GM19035 (cell line): Measurements from ENCODE around the gene RYR2.
"Not testable (repeated sequence)": the region's sequence is repeated elsewhere in the genome, so short reads cannot be mapped to it uniquely, and the experiment has no call there.

Source experiments
- ATAC-seq: cut with Tn5 transposase; IDR thresholded peaks from one replicate; pipeline ENCODE4 v1.9.1; 2021; ENCODE audit not compliant: unreplicated experiment

The RYR2 gene

GRCh38 chr1:237140986-237141385, 99.0 kb downstream of the RYR2 start:
- ATAC-seq, result no peak

DNA sequence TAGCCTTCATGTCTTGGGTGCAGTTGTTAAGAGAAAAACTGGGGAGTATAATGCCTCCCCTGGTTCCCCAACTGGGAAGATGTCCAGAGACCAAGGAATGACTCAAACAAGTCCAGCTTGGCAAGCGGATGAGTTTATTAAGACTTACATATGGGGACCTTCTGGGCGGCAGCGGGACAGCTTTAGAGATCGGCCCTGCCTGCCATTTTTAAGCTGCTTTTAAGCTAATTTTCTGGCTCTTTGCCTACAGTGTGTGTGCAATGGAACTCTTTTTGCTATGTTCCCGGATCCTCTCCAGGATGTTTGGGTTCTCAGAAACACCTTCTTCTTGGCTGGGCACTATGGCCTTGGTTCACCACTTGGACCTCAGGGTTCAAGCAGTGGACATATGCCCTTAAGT, 99.5 kb downstream of the RYR2 start:
- no peak for ATAC-seq

DNA sequence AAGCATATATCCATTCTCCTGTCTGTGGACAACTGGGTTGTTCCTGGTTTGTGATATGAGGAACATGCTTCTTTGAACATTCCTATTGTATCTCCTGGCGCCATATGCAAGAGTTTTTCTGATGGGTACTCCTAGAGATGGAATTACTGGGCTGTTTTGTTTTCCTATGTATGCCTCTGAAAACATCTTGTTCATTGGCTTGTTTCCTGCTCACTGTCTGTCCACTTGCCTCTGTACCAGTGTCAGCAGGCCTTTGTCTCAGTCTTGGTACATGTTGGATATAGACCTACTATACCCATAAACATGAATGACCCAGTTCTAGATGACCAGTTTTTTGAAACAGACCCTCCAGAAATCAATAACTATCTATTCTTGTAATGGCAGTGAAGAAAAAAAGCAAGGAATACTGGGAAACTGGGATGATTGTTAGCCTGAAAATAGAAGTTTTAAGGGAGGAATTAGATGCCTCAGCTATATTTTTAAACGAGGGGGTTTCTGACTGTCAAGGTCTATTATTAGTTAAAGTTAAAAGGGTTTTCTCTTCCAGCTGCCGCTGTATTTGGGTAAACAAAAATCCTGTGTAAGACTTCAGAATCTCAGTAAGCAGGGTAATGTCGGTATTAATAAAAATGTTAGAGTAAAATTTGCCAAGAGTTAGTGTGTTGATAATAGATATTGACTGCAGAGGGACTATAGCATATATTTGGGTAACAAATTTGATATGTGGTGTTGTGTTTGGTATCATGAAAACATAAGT, 103.6 kb downstream of the RYR2 start:
- no peak for ATAC-seq

GRCh38 chr1:237146241-237146640, 104.3 kb downstream of the RYR2 start:
- ATAC-seq, result no peak

DNA sequence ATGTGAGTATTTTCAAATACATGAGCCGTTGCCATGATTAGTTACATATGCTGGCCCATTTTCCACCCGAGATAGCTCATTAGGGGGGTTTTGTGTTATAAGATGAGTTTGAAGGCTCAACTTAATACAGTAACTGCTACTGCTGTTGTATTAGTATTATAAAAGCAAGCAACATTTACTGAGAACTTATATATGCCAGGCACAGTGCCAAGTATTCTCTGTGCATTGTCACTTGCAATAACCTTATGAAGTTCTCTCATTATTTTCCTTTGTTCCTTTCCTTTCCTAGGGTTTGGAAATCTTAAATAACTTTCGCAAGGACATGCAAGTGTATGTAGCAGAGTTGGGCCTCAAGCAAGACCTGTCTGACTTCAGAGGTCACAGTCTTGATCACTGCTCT, 107.9 kb downstream of the RYR2 start:
- no peak for ATAC-seq

GRCh38 chr1:237151979-237152378, 110.0 kb downstream of the RYR2 start:
- not testable (repeated sequence) for ATAC-seq

- ATAC-seq, result no peak
These were observed 110.7 kb downstream of the RYR2 start for GRCh38 chr1:237152506-237153335.

DNA sequence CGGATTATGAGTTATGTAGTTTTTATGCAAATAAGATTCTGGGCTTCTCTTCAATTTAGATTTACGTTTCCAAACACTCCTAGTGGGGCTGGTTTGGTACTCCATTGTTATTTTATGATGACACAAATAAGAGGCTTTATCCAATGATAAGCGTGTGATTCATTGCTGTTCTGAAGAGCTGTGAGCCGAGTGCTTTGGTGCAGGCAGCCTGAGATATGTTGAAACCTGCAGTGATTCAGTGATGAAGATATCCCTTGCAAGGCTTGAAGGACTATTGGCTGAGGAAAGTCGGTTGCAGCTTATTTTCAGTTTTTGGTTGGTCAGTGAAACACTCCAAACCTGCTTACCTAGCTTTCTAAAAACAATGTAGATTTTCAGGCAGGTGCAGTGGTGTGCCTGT, 112.2 kb downstream of the RYR2 start:
- no peak for ATAC-seq

- ATAC-seq, result peak; percentile 54
These were observed 122.7 kb downstream of the RYR2 start for GRCh38 chr1:237164406-237165352.

- no peak for ATAC-seq
These were observed 124.1 kb downstream of the RYR2 start for GRCh38 chr1:237166086-237166485.

GRCh38 chr1:237166593-237167101, 124.7 kb downstream of the RYR2 start:
- no peak for ATAC-seq

DNA sequence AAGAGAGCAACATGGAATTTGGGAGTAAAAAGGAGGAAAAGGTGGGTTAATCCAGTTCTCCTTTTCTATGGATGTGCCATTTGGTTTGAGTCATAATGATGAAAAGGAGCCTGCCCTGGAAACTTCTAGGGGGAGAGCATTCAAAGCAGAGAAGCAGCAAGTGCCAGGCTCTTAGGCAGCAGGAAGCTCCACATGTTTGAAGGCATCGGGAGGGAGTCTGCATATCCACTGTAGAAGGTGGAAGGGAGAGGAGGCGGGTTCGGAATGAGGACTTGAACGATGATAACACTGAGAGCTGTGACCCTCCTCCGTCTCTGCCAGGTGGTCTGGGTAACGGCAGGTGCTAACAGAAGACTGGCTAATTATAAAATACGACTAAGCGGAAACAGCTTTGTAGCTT, 128.2 kb downstream of the RYR2 start:
- no peak for ATAC-seq

- no peak for ATAC-seq
These were observed 129.6 kb downstream of the RYR2 start for GRCh38 chr1:237171454-237172117.

DNA sequence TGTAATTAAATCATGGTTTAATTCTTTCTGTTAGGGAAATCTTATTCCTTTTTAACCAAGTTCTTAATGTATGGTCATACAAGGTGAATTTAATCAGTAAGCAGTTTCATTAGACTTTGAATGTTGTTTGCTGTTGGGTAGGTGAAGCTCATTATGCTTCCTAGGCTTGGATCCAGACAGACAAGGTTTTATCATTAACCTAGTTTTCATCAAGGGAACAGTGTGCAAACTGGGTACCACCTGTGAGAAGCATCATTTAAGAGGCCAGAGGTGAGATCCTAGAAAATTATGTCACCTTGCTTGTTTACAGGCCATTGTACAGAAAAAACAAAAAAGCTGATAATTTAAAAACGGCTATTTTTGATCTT, 130.1 kb downstream of the RYR2 start:
- no peak for ATAC-seq

DNA sequence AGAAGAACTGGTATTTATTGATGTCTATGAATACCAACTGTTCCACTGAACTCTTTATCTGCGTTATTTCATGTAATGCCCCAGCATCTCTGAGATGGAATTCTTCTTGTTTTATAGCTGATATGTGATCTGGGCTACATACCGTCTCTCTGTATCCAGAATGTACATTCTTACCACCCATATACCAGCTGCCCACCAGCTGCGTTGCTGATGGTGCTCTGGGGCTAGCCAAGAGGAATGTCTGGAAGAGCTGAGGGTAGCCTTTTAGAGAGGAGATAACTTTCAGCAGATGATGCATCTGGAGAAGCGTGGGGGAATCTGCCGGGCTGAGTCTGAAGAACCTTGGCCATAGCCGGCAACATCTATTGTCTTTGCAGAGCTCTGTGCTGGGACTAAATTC, 137.5 kb downstream of the RYR2 start:
- no peak for ATAC-seq

DNA sequence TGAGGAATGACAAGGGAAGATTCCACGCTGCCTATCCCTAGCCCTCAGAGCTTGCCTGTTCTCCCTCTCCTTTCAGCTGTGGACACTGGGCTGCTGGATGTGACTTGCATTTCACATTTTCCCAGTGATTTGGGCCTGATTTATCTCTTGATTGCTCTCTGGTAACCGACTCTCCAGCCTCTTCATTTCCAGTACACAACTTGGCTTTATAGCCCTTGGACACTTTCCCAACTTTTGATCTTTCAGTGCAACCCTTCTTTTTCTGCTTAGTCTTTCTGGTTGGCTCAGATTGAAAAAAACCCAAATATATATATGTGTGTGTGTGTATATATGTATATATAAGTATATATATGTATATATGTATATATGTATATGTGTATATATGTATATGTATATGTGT, 138.3 kb downstream of the RYR2 start:
- ATAC-seq, result no peak

DNA sequence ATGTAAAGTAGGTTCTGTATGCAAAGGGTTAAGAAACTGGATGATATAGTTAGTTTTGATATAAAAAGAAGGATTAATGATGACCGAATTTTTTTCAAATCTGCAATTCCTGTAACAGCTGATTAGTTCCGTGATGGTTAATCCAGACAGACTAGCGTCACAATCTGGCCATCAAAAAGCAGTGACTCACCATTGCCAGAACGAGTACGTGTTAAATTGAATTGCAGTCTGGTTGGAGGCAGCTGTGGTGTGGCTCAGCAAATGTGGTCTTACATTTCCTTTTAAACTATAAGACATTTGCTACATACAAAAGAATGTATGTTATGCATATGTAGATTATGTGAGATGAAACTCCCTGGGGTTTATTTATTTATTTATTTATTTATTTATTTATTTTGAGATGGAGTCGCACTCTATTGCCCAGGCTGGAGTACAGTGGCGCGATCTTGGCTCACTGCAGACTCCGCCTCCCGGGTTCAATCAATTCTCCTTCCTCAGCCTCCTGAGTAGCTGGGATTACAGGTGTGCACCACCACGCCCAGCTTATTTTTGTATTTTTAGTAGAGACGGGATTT, 139.8 kb downstream of the RYR2 start:
- no peak for ATAC-seq

- no peak for ATAC-seq
These were observed 142.1 kb downstream of the RYR2 start for GRCh38 chr1:237183963-237184540.

- ATAC-seq, result no peak
These were observed 144.7 kb downstream of the RYR2 start for GRCh38 chr1:237186675-237187074.

GRCh38 chr1:237187842-237188241, 145.9 kb downstream of the RYR2 start:
- ATAC-seq, result no peak
